ENCODE data around the gene HNRNPDL.

DNA sequence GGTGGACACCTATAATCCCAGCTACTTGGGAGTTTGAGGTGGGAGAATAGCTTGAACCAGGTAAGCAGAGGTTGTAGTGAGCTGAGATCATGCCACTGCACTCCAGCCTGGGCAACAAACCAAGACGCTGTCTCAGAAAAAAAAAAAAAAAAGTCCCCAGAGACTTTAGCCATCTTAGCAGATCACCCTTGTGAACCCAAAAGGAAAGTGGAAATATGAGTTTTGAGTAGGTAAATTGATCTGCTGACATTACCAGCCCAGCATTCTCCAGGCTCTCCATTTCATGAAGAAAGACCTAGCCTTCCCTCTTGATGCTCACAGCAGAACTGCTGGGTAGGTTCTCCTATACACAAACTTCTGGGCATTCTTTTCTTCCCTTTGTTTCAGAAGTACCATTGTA is 32.0 kb downstream of the HNRNPDL start:
- TF ChIP-seq ZFP30 (CRISPR knock-in tag; IDR thresholded peaks at IDR 0.05), result no peak
- no peak for TF ChIP-seq GLIS3 (CRISPR knock-in tag; IDR thresholded peaks at IDR 0.05)
- TF ChIP-seq, protein P1, sequence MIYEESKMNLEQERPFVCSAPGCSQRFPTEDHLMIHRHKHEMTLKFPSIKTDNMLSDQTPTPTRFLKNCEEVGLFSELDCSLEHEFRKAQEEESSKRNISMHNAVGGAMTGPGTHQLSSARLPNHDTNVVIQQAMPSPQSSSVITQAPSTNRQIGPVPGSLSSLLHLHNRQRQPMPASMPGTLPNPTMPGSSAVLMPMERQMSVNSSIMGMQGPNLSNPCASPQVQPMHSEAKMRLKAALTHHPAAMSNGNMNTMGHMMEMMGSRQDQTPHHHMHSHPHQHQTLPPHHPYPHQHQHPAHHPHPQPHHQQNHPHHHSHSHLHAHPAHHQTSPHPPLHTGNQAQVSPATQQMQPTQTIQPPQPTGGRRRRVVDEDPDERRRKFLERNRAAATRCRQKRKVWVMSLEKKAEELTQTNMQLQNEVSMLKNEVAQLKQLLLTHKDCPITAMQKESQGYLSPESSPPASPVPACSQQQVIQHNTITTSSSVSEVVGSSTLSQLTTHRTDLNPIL (CRISPR knock-in tag; IDR thresholded peaks at IDR 0.05; ENCODE audit: low read depth), result no peak

Measured in SK-N-SH treated with all-trans-retinoic acid at 6 μM for 48 hours (cell line).